ENCODE data around the gene NPFFR1. TPM values are rescaled to one million over a fixed set of nuclear protein-coding genes. Genes with fewer than 3 reads are reported as not detected.
"Not testable (repeated sequence)": the region's sequence is repeated elsewhere in the genome, so short reads cannot be mapped to it uniquely, and the experiment has no call there.

The NPFFR1 gene
- total RNA-seq, 1 experiment from 2014 or later, result 0.24 TPM

DNA sequence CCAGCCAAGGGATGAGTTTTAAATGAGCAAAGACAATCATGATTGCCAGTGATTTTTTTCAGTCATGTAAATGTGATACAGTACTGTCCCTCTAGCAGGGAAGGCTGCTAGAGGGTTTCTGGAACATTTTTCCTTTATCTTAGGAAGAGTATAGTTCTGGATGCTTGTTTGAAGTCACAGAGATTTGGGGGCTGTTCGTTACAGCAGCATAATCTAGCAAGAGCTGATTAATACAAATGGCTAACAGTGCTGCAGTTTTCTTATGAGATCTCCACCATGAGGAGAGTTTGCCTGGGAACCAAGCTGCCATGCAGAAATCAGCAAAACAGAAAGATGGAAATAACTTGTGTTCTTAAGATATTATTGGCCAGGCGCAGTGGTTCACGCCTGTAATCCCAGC is 42.7 kb downstream of the NPFFR1 start:
- Mint-ChIP-seq H3K9me3 (ENCODE audit: low read depth, unreplicated experiment) (peaks cover 4% of the 10 kb centered on the region), H3K27me3 (ENCODE audit: unreplicated experiment) (peaks cover 30% of the 10 kb centered on the region), H3K4me3 (ENCODE audit: low read depth, unreplicated experiment) (no peak overlapping the region), H3K4me1 (ENCODE audit: low read depth, unreplicated experiment) (no peaks in the 10 kb centered on the region), H3K27ac (ENCODE audit: unreplicated experiment) (no peak overlapping the region), H3K36me3 (ENCODE audit: insufficient read depth, unreplicated experiment) (no peaks in the 10 kb centered on the region)
- intact Hi-C loops (cut with micrococcal nuclease; ENCODE audit: unreplicated experiment), result no loop called here
- CTCF ChIA-PET, result interaction anchor here (0.7 kb wide), 1 partner anchor 28 kb away, joined by 3 read pairs; no protein-coding TSS in a partner anchor
- no TSS peak for BruUV-seq (replicated peaks)
- no peak for DNase-seq
- TF ChIP-seq, protein P1, sequence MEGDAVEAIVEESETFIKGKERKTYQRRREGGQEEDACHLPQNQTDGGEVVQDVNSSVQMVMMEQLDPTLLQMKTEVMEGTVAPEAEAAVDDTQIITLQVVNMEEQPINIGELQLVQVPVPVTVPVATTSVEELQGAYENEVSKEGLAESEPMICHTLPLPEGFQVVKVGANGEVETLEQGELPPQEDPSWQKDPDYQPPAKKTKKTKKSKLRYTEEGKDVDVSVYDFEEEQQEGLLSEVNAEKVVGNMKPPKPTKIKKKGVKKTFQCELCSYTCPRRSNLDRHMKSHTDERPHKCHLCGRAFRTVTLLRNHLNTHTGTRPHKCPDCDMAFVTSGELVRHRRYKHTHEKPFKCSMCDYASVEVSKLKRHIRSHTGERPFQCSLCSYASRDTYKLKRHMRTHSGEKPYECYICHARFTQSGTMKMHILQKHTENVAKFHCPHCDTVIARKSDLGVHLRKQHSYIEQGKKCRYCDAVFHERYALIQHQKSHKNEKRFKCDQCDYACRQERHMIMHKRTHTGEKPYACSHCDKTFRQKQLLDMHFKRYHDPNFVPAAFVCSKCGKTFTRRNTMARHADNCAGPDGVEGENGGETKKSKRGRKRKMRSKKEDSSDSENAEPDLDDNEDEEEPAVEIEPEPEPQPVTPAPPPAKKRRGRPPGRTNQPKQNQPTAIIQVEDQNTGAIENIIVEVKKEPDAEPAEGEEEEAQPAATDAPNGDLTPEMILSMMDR (IDR thresholded peaks at IDR 0.05; ENCODE audit: unreplicated experiment), result no peak

DNA sequence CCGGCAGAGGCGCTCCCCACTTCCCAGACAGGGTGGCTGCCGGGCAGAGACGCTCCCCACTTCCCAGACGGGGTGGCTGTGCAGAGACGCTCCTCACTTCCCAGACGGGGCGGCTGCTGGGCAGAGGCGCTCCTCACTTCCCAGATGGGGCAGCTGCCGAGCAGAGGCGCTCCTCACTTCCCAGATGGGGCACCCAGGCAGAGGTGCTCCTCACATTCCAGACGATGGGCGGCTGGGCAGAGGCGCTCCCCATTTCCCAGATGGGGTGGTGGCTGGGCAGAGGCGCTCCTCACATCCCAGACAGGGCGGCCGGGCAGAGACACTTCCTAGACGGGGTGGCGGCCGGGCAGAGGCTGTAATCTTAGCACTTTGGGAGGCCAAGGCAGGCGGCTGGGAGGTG is 43.8 kb downstream of the NPFFR1 start:
- BruUV-seq (replicated peaks); intact Hi-C loops (cut with micrococcal nuclease; ENCODE audit: unreplicated experiment); H3K36me3 Mint-ChIP-seq (ENCODE audit: insufficient read depth, unreplicated experiment); H3K27ac Mint-ChIP-seq (ENCODE audit: unreplicated experiment); DNase-seq; H3K9me3 Mint-ChIP-seq (ENCODE audit: low read depth, unreplicated experiment); CTCF ChIA-PET; H3K4me3 Mint-ChIP-seq (ENCODE audit: low read depth, unreplicated experiment); H3K4me1 Mint-ChIP-seq (ENCODE audit: low read depth, unreplicated experiment): not testable (repeated sequence)
- H3K27me3 Mint-ChIP-seq (ENCODE audit: unreplicated experiment), result peaks cover 19% of the 10 kb centered on the region

DNA sequence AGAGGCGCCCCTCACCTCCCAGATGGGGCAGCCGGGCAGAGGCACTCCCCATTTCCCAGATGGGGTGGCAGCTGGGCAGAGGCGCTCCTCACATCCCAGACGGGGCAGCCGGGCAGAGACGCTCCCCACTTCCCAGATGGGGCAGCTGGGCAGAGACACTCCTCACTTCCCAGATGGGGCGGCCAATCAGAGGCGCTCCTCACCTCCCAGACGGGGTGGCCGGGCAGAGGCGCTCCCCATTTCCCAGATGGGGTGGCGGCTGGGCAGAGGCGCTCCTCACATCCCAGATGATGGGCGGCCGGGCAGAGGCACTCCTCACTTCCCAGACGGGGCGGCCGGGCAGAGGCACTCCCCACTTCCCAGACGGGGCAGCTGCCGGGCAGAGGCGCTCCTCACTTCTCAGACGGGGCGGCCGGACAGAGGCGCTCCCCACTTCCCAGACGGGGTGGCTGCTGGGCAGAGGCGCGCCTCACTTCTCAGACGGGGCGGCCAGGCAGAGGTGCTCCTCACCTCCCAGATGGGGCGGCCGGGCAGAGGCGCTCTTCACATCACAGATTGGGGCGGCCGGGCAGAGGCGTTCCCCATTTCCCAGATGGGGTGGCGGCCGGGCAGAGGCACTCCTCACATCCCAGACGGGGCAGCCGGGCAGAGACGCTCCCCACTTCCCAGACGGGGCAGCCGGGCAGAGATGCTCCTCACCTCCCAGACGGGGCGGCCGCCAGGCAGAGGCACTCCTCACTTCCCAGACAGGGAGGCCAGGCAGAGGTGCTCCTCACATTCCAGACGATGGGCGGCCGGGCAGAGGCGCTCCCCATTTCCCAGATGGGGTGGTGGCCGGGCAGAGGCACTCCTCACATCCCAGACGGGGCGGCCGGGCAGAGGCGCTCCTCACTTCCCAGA is 44.5 kb downstream of the NPFFR1 start:
- H3K27me3 Mint-ChIP-seq (ENCODE audit: unreplicated experiment), result peaks cover 12% of the 10 kb centered on the region
- H3K4me1 Mint-ChIP-seq (ENCODE audit: low read depth, unreplicated experiment); BruUV-seq (replicated peaks); H3K9me3 Mint-ChIP-seq (ENCODE audit: low read depth, unreplicated experiment); CTCF ChIA-PET; H3K4me3 Mint-ChIP-seq (ENCODE audit: low read depth, unreplicated experiment); H3K27ac Mint-ChIP-seq (ENCODE audit: unreplicated experiment); H3K36me3 Mint-ChIP-seq (ENCODE audit: insufficient read depth, unreplicated experiment); DNase-seq; intact Hi-C loops (cut with micrococcal nuclease; ENCODE audit: unreplicated experiment): not testable (repeated sequence)

DNA sequence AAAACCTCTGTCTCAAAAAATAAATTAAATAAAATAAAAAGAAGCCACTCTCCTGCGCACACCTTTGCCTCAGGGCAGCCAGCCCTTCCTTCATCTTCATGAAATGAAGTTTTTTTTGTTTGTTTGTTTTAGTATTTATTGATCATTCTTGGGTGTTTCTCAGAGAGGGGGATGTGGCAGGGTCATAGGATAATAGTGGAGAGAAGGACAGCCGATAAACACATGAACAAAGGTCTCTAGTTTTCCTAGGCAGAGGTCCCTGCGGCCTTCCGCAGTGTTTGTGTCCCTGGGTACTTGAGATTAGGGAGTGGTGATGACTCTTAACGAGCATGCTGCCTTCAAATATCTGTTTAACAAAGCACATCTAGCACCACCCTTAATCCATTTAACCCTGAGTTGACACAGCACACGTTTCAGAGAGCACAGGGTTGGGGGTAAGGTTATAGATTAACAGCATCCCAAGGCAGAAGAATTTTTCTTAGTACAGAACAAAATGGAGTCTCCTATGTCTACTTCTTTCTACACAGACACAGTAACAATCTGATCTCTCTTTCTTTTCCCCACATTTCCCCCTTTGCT is 45.8 kb downstream of the NPFFR1 start:
- BruUV-seq (replicated peaks); H3K9me3 Mint-ChIP-seq (ENCODE audit: low read depth, unreplicated experiment); intact Hi-C loops (cut with micrococcal nuclease; ENCODE audit: unreplicated experiment); H3K27me3 Mint-ChIP-seq (ENCODE audit: unreplicated experiment); H3K4me1 Mint-ChIP-seq (ENCODE audit: low read depth, unreplicated experiment); H3K36me3 Mint-ChIP-seq (ENCODE audit: insufficient read depth, unreplicated experiment); H3K4me3 Mint-ChIP-seq (ENCODE audit: low read depth, unreplicated experiment); DNase-seq; H3K27ac Mint-ChIP-seq (ENCODE audit: unreplicated experiment): not testable (repeated sequence)
- CTCF ChIA-PET, result interaction anchor here (0.7 to 1.1 kb wide), 2 partner anchors 15 to 18 kb away, joined by 3 to 4 read pairs; no protein-coding TSS in a partner anchor

DNA sequence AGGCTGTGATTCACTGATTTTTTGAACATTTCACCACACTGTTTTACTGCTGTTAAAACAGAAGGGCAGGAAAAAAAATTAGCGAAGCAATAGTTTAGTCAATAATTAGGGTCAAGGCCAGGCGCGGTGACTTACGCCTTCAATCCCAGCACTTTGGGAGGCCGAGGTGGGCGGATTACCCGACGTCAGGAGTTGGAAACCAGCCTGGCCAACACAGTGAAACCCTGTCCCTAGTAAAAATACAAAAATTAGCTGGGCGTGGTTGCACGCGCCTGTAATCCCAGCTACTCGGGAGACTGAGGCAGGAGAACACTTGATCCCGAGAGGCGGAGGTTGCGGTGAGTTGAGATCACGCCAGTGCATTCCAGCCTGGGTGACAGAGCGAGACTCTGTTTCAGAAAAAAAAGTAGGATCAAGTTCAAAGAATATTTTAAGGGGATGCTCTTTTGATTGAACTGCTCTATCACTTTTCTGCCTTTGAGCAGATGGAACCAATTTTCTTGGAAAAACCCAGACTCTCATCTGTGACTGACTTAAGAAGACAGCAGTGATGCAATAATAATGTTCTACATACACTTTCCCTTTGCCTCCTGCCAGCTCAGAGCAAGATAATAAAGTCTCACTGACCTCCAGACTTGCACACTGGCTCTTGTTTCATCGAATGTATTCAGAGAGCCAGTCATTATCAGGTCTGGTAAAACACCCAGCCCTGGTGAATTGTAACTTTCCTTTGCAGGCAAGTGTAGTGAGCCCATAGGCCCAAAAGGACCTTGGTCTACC is 48.9 kb downstream of the NPFFR1 start:
- CTCF ChIA-PET, result interaction anchor here (1.6 kb wide), 1 partner anchor 38 kb away, joined by 5 read pairs; no protein-coding TSS in a partner anchor
- H3K27ac Mint-ChIP-seq (ENCODE audit: unreplicated experiment), result no peak overlapping the region
- H3K4me3 Mint-ChIP-seq (ENCODE audit: low read depth, unreplicated experiment), result no peak overlapping the region
- H3K4me1 Mint-ChIP-seq (ENCODE audit: low read depth, unreplicated experiment), result no peaks in the 10 kb centered on the region
- DNase-seq, result no peak
- BruUV-seq (replicated peaks), result no TSS peak
- H3K9me3 Mint-ChIP-seq (ENCODE audit: low read depth, unreplicated experiment), result no peaks in the 10 kb centered on the region
- H3K36me3 Mint-ChIP-seq (ENCODE audit: insufficient read depth, unreplicated experiment), result peaks cover 25% of the 10 kb centered on the region
- TF ChIP-seq, protein P1 (IDR thresholded peaks at IDR 0.05; ENCODE audit: unreplicated experiment), result no peak
- H3K27me3 Mint-ChIP-seq (ENCODE audit: unreplicated experiment), result no peaks in the 10 kb centered on the region
- intact Hi-C loops (cut with micrococcal nuclease; ENCODE audit: unreplicated experiment), result loop anchor here (5.0 kb wide), 1 partner anchor 32 kb away; no protein-coding TSS in a partner anchor

Data from Calu3 (cell line).